ENCODE data around the gene NEK4. TPM values are rescaled to one million over a fixed set of nuclear protein-coding genes. Genes with fewer than 3 reads are reported as not detected.

NEK4 gene
- total and polyA plus RNA-seq, 2 of the 13 experiments (the other 11 are each of a cell fraction or from before 2014, with no cell fraction given), result 16.5 to 38.0 TPM

GRCh38 chr3:52743152-52743551 lies 27.6 kb downstream of the NEK4 start (continued):
- no peak for TF ChIP-seq JDP2 (CRISPR knock-in tag; IDR thresholded peaks at IDR 0.05; ENCODE audit: borderline replicate concordance)
- TF ChIP-seq ZNF749 (CRISPR knock-in tag; IDR thresholded peaks at IDR 0.05; ENCODE audit: borderline replicate concordance), result no peak
- TF ChIP-seq, protein P1, sequence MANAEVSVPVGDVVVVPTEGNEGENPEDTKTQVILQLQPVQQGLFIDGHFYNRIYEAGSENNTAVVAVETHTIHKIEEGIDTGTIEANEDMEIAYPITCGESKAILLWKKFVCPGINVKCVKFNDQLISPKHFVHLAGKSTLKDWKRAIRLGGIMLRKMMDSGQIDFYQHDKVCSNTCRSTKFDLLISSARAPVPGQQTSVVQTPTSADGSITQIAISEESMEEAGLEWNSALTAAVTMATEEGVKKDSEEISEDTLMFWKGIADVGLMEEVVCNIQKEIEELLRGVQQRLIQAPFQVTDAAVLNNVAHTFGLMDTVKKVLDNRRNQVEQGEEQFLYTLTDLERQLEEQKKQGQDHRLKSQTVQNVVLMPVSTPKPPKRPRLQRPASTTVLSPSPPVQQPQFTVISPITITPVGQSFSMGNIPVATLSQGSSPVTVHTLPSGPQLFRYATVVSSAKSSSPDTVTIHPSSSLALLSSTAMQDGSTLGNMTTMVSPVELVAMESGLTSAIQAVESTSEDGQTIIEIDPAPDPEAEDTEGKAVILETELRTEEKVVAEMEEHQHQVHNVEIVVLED (CRISPR knock-in tag; IDR thresholded peaks at IDR 0.05; ENCODE audit: borderline replicate concordance), result no peak
- TF ChIP-seq CEBPB (IDR thresholded peaks at IDR 0.05; ENCODE audit: borderline replicate concordance, low read depth, low read length), result no peak
- no peak for TF ChIP-seq ZFP82 (CRISPR knock-in tag; IDR thresholded peaks at IDR 0.05; ENCODE audit: borderline replicate concordance)
- TF ChIP-seq RORA (CRISPR knock-in tag; IDR thresholded peaks at IDR 0.05), result no peak
- no peak for TF ChIP-seq ZNF329 (CRISPR knock-in tag; IDR thresholded peaks at IDR 0.05; ENCODE audit: low read depth)
- no peak for TF ChIP-seq ZNF501 (CRISPR knock-in tag; IDR thresholded peaks at IDR 0.05)

- no peak overlapping the region for H3K9ac ChIP-seq (ENCODE audit: insufficient read depth, low read depth, low read length)
- peaks cover 11 to 46% of the 10 kb centered on the region in 2 experiments for H3K36me3 ChIP-seq (replicated peaks in 1 of 2; ENCODE audit: control insufficient read depth in 1 of 2, insufficient read depth in 2 of 2, low read length in 2 of 2)
- peak; percentile 44 for DNase-seq (ENCODE audit: low spot score)
- POLR2A ChIA-PET, result interaction anchor here (1.0 to 1.4 kb wide), 2 partner anchors 37 to 50 kb away, joined by 5 read pairs; partner anchors contain the start of gene GLT8D1
- FAIRE-seq, result peak; percentile 83
- WGBS (ENCODE audit: low lambda C conversion rate), result 78% methylated on average over 3 of the region's 3 CpGs
- in situ Hi-C loops (cut with HindIII; ENCODE audit: extremely low pct_ligation_motif_present, low pct_unique_long_range_greater_than_20kb), result no loop called here
- CTCF ChIA-PET (ENCODE audit: low intra/inter-chr PET ratio, low total read pairs), result interaction anchor here (1.1 to 2.7 kb wide), 3 partner anchors 50 to 78 kb away, joined by 3 to 29 read pairs (median 13); no protein-coding TSS in a partner anchor
- TSS peak; percentile 35 for BruUV-seq (replicated peaks)
- ATAC-seq, result peak; percentile 76
- H3K4me3 ChIP-seq (replicated peaks in 1 of 3; ENCODE audit: insufficient read depth in 1 of 3, low read depth in 2 of 3, low read length in 3 of 3), result no peak overlapping the region
- no peaks in the 10 kb centered on the region for H3K27me3 ChIP-seq (ENCODE audit: control insufficient read depth in 1 of 2, insufficient read depth in 2 of 2, low read length in 2 of 2)
- no peaks in the 10 kb centered on the region for H3K79me2 ChIP-seq (ENCODE audit: insufficient read depth, low read length)
- no peaks in the 10 kb centered on the region for H3K9me3 ChIP-seq (ENCODE audit: low read length)
- H4K20me1 ChIP-seq (ENCODE audit: insufficient read depth, low read length), result no peaks in the 10 kb centered on the region
- no peak overlapping the region for H2AFZ ChIP-seq (ENCODE audit: low read length)
- H3K27ac ChIP-seq (ENCODE audit: extremely low read length, insufficient read depth, low read length), result no peak overlapping the region
- peaks cover 30% of the 10 kb centered on the region for H3K4me1 ChIP-seq (ENCODE audit: insufficient read depth, low read length)
- H3K4me2 ChIP-seq (ENCODE audit: low read depth, low read length), result no peak overlapping the region
- intact Hi-C loops (cut with micrococcal nuclease; ENCODE audit: unreplicated experiment), result loop anchor here (1.0 to 10.0 kb wide), 3 partner anchors 57 to 332 kb away; no protein-coding TSS in a partner anchor
- TF ChIP-seq STAG1 (CRISPR knock-in tag; IDR thresholded peaks at IDR 0.05) (peak; percentile 95), PLSCR1 (CRISPR knock-in tag; IDR thresholded peaks at IDR 0.05; ENCODE audit: borderline replicate concordance) (no peak), ZNF547 (CRISPR knock-in tag; IDR thresholded peaks at IDR 0.05) (no peak), MED1 (CRISPR knock-in tag; IDR thresholded peaks at IDR 0.05) (no peak), SMC3 (IDR thresholded peaks at IDR 0.05; ENCODE audit: low read length) (peak; percentile 88), HNF4G (IDR thresholded peaks at IDR 0.05; ENCODE audit: borderline replicate concordance, low read depth, low read length) (no peak), HNF4G (CRISPR knock-in tag; IDR thresholded peaks at IDR 0.05; ENCODE audit: borderline replicate concordance, low read depth) (no peak)
- TF ChIP-seq, protein P2, sequence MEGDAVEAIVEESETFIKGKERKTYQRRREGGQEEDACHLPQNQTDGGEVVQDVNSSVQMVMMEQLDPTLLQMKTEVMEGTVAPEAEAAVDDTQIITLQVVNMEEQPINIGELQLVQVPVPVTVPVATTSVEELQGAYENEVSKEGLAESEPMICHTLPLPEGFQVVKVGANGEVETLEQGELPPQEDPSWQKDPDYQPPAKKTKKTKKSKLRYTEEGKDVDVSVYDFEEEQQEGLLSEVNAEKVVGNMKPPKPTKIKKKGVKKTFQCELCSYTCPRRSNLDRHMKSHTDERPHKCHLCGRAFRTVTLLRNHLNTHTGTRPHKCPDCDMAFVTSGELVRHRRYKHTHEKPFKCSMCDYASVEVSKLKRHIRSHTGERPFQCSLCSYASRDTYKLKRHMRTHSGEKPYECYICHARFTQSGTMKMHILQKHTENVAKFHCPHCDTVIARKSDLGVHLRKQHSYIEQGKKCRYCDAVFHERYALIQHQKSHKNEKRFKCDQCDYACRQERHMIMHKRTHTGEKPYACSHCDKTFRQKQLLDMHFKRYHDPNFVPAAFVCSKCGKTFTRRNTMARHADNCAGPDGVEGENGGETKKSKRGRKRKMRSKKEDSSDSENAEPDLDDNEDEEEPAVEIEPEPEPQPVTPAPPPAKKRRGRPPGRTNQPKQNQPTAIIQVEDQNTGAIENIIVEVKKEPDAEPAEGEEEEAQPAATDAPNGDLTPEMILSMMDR (CRISPR knock-in tag; IDR thresholded peaks at IDR 0.05), result peak; percentile 76
- TF ChIP-seq, protein P3, sequence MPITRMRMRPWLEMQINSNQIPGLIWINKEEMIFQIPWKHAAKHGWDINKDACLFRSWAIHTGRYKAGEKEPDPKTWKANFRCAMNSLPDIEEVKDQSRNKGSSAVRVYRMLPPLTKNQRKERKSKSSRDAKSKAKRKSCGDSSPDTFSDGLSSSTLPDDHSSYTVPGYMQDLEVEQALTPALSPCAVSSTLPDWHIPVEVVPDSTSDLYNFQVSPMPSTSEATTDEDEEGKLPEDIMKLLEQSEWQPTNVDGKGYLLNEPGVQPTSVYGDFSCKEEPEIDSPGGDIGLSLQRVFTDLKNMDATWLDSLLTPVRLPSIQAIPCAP (CRISPR knock-in tag; IDR thresholded peaks at IDR 0.05; ENCODE audit: low read depth), result no peak
Observed at GRCh38 chr3:52742418-52743041, 28.2 kb downstream of the NEK4 start.

Measured in HepG2 (cell line).